NCI-H2171 treated with DMSO at 0.1 percent for 48 hours (cell line): ENCODE data around the gene DIP2C.
"Not testable (repeated sequence)": the region's sequence is repeated elsewhere in the genome, so short reads cannot be mapped to it uniquely, and the experiment has no call there.

ENCODE experiments used
- DNase-seq: peaks from one replicate; lab custom pipeline; 2025; lab: John Stamatoyannopoulos, UW

DIP2C gene

DNA sequence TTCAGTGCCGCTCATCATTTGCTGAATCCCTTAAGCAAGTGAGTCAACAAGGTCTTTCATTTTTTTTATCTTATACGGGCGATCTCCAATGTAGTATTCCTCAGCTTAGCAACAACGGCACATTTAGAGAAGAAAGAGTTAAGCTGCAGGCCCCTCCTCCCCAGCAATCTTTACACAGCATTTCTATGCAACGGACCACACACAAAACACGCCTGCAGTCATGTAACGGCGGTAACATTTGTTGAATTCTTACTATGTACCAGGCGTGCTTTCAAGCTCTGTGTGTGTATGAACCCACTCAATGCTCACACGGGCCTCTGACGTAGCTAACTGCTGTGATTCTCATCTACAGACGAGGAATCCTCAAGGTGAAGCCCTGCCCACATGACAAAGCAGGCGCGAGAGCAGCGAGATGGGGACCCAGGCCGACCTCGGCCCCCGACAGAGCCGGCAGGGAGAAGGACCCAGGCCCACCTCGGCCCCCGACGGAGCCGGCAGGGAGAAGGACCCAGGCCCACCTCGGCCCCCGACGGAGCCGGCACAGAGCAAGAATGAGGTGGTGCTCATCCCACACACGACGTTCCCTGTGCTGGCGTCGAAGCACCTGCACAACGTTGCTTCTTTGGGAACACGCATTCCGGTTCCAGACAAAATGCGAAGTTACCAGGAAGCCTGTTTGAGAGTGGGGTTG, 313.5 kb downstream of the DIP2C start:
- no peak for DNase-seq

- DNase-seq = no peak
These were observed 315.1 kb downstream of the DIP2C start for GRCh38 chr10:374354-374753.

DNA sequence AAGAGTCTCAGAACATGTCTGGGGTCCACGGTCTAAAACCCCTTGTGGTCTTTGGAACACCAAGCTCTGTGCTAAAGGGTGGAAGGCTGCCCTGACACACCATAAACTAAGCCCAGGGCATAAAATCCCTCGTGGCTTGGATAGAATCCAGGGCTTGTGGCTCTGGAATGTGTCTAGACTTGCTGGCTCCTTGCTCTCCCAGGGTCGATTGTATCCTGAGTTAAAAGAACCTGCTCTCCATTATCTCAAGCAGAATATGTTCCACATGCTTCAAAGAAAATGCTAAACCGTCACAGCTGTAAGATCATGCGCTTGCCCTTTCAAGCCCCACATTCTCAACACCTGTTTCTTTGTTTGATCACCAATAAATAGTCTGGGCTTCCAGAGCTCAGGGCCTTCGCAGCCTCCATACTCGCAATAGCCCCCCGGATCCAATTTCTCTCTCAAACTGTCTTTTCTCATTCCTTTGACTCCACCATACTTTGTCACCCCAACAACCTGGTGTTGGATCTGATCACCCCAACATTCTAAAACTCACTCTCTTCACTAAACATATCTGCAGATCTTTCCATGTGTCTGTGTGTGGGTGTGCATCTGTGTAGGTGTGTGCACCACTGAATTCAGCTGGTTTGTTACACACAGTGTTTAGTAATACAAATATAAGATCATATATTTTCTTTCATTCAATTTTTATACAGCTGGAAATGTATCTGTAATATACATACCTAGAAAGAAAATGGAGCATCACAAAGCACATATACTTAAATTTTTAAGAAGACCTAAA, 315.8 kb downstream of the DIP2C start:
- peak; percentile 70 for DNase-seq

GRCh38 chr10:373015-373414, 316.5 kb downstream of the DIP2C start:
- DNase-seq = peak; percentile 13

- no peak for DNase-seq
These were observed 316.9 kb downstream of the DIP2C start for GRCh38 chr10:372566-372965.

DNA sequence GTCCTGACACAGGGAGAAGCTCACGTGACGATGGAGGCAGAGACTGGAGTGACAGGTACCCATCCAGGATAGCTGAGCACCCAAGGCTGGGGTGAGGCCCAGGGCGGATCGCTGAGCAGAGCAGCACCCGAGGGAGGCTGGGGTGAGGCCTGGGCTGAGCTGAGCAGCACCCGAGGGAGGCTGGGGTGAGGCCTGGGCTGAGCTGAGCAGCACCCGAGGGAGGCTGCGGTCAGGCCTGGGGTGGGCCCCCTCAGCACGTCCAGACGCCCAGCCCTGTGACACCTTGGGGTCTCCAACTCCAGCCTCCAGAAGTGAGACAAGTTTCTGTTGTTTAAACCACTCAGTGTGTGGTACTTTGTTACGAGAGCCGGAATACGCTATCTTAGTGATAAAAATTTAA, 318.0 kb downstream of the DIP2C start:
- DNase-seq = no peak

DNA sequence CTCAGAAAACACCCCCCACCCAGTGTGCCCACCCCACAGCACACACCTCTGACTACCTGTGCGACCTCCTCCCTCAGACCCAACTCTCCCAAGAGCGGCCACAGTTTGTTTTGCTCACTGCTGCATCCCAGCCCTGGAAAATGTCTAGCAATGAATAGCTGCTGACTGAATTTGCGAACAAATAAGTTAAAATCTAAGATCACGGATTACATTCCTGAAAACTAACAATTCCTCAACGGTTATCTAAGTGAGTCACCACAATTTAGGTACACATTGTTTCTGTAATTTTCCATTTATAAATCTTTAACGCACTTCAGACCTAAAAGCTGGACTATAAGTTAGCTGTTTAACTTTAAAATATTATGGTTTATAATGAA, 319.0 kb downstream of the DIP2C start:
- DNase-seq = no peak

DNA sequence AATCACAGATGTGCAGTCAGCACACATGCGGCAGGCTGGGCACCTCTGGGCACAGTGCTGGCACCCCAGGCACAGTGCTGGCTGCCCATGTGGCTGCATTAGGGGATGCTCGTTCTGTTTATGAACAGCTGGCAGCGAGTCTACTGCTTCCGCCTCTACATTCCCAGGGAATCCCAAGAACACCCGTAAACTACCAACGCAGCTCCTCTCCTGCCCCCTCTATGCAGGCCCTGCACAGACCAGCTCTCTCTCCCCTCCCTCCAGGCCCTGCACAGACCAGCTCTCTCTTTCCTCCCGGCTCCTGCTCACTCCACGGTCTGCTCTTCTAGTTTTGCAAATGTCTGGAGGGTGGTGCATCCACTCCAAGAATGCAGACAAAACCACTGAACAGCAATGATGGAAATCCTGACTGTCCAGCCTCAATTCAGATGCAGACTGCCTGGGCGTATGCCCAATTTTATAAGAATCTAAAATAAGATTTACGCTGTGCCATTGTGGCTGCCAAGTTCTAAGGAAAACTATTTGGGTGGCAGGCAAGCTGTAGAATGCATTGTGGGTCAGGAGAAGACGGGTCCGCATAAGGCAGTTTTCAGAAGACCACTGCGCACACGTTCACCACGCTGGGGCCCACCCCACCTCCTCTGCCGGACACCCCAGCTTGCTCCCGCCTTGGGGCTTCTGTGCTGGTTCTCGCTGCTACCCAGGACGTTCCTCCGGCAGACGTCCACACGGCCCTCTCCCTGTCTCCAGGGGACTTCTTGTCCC, 319.6 kb downstream of the DIP2C start:
- no peak for DNase-seq

DNA sequence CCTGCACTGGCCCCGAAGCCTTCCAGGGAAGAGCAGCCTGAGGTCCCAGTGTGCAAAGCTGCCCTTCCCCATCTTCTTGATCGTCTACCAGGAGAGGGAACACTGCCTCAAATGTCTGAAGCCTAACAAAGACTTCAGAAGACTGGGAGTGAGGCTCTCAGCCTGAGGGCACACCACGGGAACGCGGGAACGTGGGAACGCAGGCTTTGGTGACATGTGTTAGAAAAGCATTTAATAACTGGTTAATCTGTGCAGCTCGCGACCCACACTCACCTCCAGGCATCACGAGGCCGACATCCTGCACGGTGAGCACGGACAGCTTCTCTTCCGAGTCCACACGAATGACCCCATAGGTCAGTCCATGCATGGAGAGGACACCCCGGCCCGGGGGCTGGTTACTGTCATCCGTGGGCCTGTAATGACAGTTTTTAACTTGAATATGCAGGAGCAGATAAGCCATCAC, 320.2 kb downstream of the DIP2C start:
- no peak for DNase-seq

DNA sequence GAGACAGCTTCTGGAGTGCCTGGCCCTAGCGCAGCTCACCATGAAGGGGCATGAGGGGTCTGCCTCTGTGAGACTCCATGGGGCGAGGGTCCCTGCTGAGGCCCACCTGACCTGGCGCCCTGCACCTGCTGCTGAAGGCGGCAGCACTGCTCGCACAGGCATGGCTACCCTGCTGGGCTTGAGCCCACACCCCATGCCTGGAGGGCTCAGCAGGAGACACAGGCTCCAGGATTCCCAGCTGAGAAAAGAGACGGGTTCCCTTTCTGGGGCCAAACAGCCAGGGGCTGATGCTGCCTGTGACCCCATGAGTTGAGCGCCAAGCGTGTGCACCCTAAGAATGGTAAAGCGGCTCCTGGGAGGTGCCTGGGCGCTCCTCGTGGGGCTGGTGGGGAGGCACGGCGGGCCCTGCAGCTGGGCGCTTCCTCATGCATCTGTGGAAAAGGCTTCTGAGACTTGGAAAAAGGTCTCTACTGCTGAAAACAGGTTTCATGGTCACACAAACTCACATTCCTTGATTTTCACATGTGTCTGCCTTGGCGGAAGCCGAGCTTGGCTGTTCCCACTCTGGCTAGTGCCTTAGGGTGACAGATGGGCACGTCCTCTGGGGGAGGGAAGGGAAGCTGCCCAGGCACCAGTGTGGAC, 320.8 kb downstream of the DIP2C start:
- DNase-seq = no peak

DNA sequence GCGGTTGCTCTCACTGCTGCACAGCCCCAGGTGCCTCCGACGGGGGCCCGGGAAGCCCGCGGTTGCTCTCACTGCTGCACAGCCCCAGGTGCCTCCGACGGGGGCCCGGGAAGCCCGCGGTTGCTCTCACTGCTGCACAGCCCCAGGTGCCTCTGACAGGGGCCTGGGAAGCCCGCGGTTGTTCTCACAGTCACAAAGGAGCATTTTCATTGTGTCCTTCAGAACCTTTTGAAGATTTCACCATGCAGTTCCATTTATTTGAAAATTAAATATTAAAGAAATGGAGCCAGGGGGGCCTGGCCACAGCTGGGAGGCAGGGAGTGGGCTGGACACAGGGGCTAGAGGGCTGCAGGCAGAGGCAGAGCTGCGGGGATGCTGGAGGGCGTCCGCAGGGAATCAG, 321.4 kb downstream of the DIP2C start:
- DNase-seq = not testable (repeated sequence)

GRCh38 chr10:367636-368035, 321.8 kb downstream of the DIP2C start:
- no peak for DNase-seq

DNA sequence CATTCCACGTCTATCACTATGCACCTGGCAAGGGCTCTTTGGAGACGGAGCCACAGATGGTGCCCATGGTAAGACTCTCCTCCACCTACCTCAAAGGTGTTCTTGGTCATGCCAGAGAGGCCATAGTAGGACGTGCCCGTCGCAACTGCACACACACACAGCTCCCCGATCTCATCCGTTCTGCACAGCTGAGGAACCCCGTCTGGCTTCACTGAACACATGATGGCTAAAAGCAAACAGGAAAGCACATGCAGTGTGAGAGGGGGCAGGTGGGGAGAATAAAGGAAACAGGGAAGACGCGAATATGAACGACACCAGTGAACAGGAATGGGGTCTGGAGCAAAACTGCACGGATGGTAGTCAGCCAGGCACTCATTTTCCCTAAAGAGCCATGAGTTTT, 323.3 kb downstream of the DIP2C start:
- no peak for DNase-seq

- no peak for DNase-seq
These were observed 325.1 kb downstream of the DIP2C start for GRCh38 chr10:364267-364775.

GRCh38 chr10:363152-363551, 326.3 kb downstream of the DIP2C start:
- no peak for DNase-seq

GRCh38 chr10:361203-362081, 328.0 kb downstream of the DIP2C start:
- DNase-seq = no peak

DNA sequence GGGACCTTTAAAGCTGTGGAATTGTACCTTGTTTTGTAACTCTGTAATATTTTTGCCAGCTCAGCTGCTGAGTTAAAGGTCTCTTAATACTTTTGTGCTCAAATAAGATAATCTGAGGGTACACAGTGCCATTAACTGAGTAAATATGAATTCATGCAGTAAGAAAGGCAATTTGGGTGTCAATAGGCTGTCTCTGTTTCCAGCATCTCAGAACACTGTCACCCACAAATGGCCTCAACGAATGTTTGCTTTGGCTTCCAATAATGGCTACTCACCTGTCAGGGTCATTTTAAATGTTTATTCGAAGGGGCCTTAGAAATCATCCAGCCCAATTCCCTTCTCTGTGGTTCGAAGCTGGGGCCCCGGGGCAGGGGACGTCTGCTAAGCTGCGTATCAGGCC, 328.8 kb downstream of the DIP2C start:
- no peak for DNase-seq

- DNase-seq = no peak
These were observed 329.7 kb downstream of the DIP2C start for GRCh38 chr10:359762-360161.

DNA sequence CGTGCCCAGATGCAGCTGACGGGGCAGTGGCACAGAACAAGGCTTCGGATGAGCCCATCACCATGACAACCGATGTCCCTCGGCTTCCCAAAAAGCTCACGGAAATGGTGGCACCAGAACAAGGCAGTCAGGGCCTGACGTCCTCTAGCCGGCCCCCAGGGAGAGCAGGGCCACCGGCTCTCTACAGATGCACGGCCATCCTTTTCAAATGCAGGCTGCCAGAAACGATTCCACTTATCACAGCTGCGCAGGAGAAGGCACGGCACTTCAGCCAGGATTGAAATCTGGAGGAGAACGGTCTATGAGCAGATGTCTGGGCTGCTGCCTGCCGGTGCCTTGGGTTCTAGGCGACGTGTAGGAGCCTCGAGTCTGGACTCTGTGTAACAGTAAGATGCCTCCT, 330.4 kb downstream of the DIP2C start:
- DNase-seq = no peak

DNA sequence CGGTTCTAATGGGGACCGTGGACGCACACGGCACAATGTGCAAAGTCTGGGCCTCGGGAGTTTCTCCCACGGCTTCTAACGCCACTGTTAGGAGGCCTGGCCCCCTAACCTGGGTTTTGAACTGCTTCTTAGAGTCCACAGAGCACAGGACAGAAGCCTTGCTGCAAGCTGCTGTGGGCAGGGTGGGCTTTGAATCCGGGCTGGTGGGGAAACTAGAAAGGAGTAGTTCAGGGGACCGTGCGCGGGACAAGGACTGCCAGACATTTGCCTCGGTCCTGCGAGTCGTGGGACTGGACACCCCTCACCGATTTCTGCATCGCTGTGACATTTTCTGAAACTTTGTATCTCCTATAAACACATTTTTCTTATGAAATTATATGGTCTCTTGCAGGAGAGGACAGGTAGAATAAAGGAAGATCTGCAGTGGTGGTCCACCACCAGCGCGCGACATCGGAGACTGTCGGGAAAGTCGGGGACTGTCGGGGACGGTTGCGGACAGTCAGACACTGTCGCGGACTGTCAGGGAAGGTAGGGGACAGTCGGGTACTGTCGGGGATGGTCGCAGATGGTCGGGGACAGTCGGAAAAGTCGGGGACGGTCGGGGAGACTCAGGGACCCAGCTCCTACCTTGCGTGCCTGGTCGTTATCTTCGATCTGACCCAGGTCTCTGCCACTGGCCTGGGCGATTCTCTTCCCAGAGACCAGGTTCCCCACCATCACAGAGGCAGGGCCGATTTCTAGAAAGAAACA, 332.1 kb downstream of the DIP2C start:
- DNase-seq = no peak
